GM19035 (cell line): ENCODE data around the gene TRPV3.
A peak's percentile ranks its signal among the peaks of the same experiment; 100 is the strongest.
"Not testable (repeated sequence)": the region's sequence is repeated elsewhere in the genome, so short reads cannot be mapped to it uniquely, and the experiment has no call there.

Experiments
- ATAC-seq: cut with Tn5 transposase; IDR thresholded peaks from one replicate; pipeline ENCODE4 v1.9.1; 2021; ENCODE audit not compliant: unreplicated experiment

TRPV3 gene

GRCh38 chr17:3574231-3574630 lies 16.6 kb upstream of the TRPV3 start:
- ATAC-seq = no peak

- no peak for ATAC-seq
Measured at GRCh38 chr17:3573246-3574100, 15.9 kb upstream of the TRPV3 start.

GRCh38 chr17:3572231-3572630 lies 14.6 kb upstream of the TRPV3 start:
- no peak for ATAC-seq

- no peak for ATAC-seq
Measured at GRCh38 chr17:3571043-3571900, 13.7 kb upstream of the TRPV3 start.

GRCh38 chr17:3569534-3570137 lies 12.0 kb upstream of the TRPV3 start:
- ATAC-seq = no peak

GRCh38 chr17:3566551-3566950 lies 8.9 kb upstream of the TRPV3 start:
- ATAC-seq = no peak

- no peak for ATAC-seq
Measured at GRCh38 chr17:3565143-3565542, 7.5 kb upstream of the TRPV3 start.

GRCh38 chr17:3564241-3564640 lies 6.6 kb upstream of the TRPV3 start:
- not testable (repeated sequence) for ATAC-seq

- ATAC-seq = no peak
Measured at GRCh38 chr17:3559270-3559645, 1.6 kb upstream of the TRPV3 start.

GRCh38 chr17:3558603-3559269 lies 1.1 kb upstream of the TRPV3 start:
- peak; percentile 60 for ATAC-seq

- ATAC-seq = peak; percentile 8
Measured at GRCh38 chr17:3556916-3557767, 470 bp downstream of the TRPV3 start.

- no peak for ATAC-seq
Measured at GRCh38 chr17:3556239-3556915, 1.2 kb downstream of the TRPV3 start.

GRCh38 chr17:3555189-3555796 lies 2.3 kb downstream of the TRPV3 start:
- ATAC-seq = no peak

GRCh38 chr17:3554440-3554839 lies 3.2 kb downstream of the TRPV3 start:
- no peak for ATAC-seq

GRCh38 chr17:3553419-3554401 lies 3.9 kb downstream of the TRPV3 start:
- no peak for ATAC-seq

- ATAC-seq = no peak
Measured at GRCh38 chr17:3552916-3553315, 4.7 kb downstream of the TRPV3 start.

- ATAC-seq = no peak
Measured at GRCh38 chr17:3551189-3551588, 6.4 kb downstream of the TRPV3 start.

- ATAC-seq = no peak
Measured at GRCh38 chr17:3549610-3550162, 7.9 kb downstream of the TRPV3 start.
